ENCODE data around the gene NCK2. TPM values are rescaled to one million over a fixed set of nuclear protein-coding genes. Genes with fewer than 3 reads are reported as not detected.

Gene NCK2
- total and polyA plus RNA-seq, 10 of the 15 experiments (the other 5 are each of a cell fraction or from before 2014, with no cell fraction given): 1.2 to 30.9 (median 14.1) TPM

GRCh38 chr2:105886029-105886454 is 141.3 kb downstream of the NCK2 start:
- Histone ChIP-seq H4K20me1 (ENCODE audit: control insufficient read depth, insufficient read depth) (no peaks in the 10 kb centered on the region), H3K4me1 (ENCODE audit: control insufficient read depth, insufficient read depth, low read length) (peaks cover 5% of the 10 kb centered on the region), H3K27me3 (replicated peaks in 1 of 2; ENCODE audit: control insufficient read depth in 2 of 2, insufficient read depth in 2 of 2, low read length in 1 of 2) (no peaks in the 10 kb centered on the region), H3K36me3 (ENCODE audit: control insufficient read depth in 2 of 2, insufficient read depth in 2 of 2, low read length in 1 of 2) (peaks cover 4 to 10% of the 10 kb centered on the region in 2 experiments), H3K9ac (ENCODE audit: control insufficient read depth, insufficient read depth, low read length) (no peak overlapping the region), H3K27ac (ENCODE audit: control insufficient read depth, insufficient read depth) (no peak overlapping the region), H3K79me2 (ENCODE audit: control insufficient read depth, insufficient read depth, low read length) (peaks cover 4% of the 10 kb centered on the region), H3K4me3 (no peak overlapping the region), H2AFZ (ENCODE audit: control insufficient read depth, low read depth, low read length) (no peak overlapping the region), H3K4me2 (ENCODE audit: control insufficient read depth, insufficient read depth) (no peak overlapping the region), H3K9me3 (replicated peaks; ENCODE audit: control insufficient read depth, insufficient read depth, low read length) (peaks cover 7% of the 10 kb centered on the region)
- intact Hi-C loops (cut with micrococcal nuclease; ENCODE audit: unreplicated experiment): loop anchor here (5.0 kb wide), 1 partner anchor 139 kb away; no protein-coding TSS in a partner anchor
- ChIA-PET CTCF (interaction anchor here (1.2 to 1.5 kb wide), 3 partner anchors 11 to 75 kb away, joined by 3 to 5 read pairs (median 3); no protein-coding TSS in a partner anchor), RAD21 (ENCODE audit: unreplicated experiment) (interaction anchor here (1.3 to 1.7 kb wide), 2 partner anchors 88 to 130 kb away, joined by 4 read pairs; no protein-coding TSS in a partner anchor), POLR2A (no interaction called here), SMC1A (ENCODE audit: uncharacterized antibody, unreplicated experiment) (interaction anchor here (1.4 to 2.2 kb wide), 2 partner anchors 11 to 128 kb away, joined by 3 to 11 read pairs; no protein-coding TSS in a partner anchor)
- DNase-seq (ENCODE audit: low read depth, low spot score): no peak
- BruUV-seq (replicated peaks): no TSS peak
- in situ Hi-C loops (cut with MboI): no loop called here
- WGBS (ENCODE audit: insufficient coverage, insufficient replicate concordance, low lambda C conversion rate, missing lambda C conversion rate): 90% methylated on average over 1 of the region's 1 CpG
- FAIRE-seq: no peak
- ATAC-seq: no peak
- TF ChIP-seq CEBPZ (IDR thresholded peaks at IDR 0.05; ENCODE audit: low read depth, low read length): no peak
- TF ChIP-seq, protein P1, sequence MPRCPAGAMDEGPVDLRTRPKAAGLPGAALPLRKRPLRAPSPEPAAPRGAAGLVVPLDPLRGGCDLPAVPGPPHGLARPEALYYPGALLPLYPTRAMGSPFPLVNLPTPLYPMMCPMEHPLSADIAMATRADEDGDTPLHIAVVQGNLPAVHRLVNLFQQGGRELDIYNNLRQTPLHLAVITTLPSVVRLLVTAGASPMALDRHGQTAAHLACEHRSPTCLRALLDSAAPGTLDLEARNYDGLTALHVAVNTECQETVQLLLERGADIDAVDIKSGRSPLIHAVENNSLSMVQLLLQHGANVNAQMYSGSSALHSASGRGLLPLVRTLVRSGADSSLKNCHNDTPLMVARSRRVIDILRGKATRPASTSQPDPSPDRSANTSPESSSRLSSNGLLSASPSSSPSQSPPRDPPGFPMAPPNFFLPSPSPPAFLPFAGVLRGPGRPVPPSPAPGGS (IDR thresholded peaks at IDR 0.05; ENCODE audit: borderline replicate concordance, insufficient read depth, low read depth, low read length, poor library complexity, severe bottlenecking): no peak
- TF ChIP-seq SPI1 (IDR thresholded peaks at IDR 0.05; ENCODE audit: borderline replicate concordance, insufficient read depth, low read depth, low read length): no peak
- no peak for TF ChIP-seq MYB (IDR thresholded peaks at IDR 0.05; ENCODE audit: borderline replicate concordance, low read depth, low read length)
- TF ChIP-seq, protein P2, sequence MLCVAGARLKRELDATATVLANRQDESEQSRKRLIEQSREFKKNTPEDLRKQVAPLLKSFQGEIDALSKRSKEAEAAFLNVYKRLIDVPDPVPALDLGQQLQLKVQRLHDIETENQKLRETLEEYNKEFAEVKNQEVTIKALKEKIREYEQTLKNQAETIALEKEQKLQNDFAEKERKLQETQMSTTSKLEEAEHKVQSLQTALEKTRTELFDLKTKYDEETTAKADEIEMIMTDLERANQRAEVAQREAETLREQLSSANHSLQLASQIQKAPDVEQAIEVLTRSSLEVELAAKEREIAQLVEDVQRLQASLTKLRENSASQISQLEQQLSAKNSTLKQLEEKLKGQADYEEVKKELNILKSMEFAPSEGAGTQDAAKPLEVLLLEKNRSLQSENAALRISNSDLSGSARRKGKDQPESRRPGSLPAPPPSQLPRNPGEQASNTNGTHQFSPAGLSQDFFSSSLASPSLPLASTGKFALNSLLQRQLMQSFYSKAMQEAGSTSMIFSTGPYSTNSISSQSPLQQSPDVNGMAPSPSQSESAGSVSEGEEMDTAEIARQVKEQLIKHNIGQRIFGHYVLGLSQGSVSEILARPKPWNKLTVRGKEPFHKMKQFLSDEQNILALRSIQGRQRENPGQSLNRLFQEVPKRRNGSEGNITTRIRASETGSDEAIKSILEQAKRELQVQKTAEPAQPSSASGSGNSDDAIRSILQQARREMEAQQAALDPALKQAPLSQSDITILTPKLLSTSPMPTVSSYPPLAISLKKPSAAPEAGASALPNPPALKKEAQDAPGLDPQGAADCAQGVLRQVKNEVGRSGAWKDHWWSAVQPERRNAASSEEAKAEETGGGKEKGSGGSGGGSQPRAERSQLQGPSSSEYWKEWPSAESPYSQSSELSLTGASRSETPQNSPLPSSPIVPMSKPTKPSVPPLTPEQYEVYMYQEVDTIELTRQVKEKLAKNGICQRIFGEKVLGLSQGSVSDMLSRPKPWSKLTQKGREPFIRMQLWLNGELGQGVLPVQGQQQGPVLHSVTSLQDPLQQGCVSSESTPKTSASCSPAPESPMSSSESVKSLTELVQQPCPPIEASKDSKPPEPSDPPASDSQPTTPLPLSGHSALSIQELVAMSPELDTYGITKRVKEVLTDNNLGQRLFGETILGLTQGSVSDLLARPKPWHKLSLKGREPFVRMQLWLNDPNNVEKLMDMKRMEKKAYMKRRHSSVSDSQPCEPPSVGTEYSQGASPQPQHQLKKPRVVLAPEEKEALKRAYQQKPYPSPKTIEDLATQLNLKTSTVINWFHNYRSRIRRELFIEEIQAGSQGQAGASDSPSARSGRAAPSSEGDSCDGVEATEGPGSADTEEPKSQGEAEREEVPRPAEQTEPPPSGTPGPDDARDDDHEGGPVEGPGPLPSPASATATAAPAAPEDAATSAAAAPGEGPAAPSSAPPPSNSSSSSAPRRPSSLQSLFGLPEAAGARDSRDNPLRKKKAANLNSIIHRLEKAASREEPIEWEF (IDR thresholded peaks at IDR 0.05; ENCODE audit: insufficient replicate concordance, low read depth, low read length): no peak
- TF ChIP-seq ZNF207 (IDR thresholded peaks at IDR 0.05; ENCODE audit: borderline replicate concordance): no peak
- TF ChIP-seq ZBTB4 (CRISPR knock-in tag; IDR thresholded peaks at IDR 0.05): no peak
- TF ChIP-seq MEF2B (IDR thresholded peaks at IDR 0.05; ENCODE audit: partially characterized antibody, poor library complexity, severe bottlenecking): no peak

Measured in GM12878 (cell line).